ENCODE data around the gene ALDH2. TPM values are rescaled to one million over a fixed set of nuclear protein-coding genes. Genes with fewer than 3 reads are reported as not detected.

The ALDH2 gene
- total RNA-seq, 2 donors from 2014 or later = 76.6 to 91.4 TPM

- no peak overlapping the region for H3K4me3 ChIP-seq (ENCODE audit: low read length)
- Mint-ChIP-seq H3K27ac (no peak overlapping the region), H3K27me3 (ENCODE audit: insufficient read depth) (peaks cover 21% of the 10 kb centered on the region), H3K4me3 (no peak overlapping the region), H3K9me3 (peaks cover 12% of the 10 kb centered on the region), H3K4me1 (peaks cover 19% of the 10 kb centered on the region), H3K36me3 (ENCODE audit: low read depth) (peaks cover 3% of the 10 kb centered on the region)
- H3K9me3 ChIP-seq (ENCODE audit: control insufficient read depth, low read length) = peaks cover 8% of the 10 kb centered on the region
- TF ChIP-seq CTCF (conservative IDR thresholded peaks at IDR 0.05) = no peak
- H3K36me3 ChIP-seq (ENCODE audit: control insufficient read depth, insufficient read depth, low read length) = no peaks in the 10 kb centered on the region
- no peak overlapping the region for H3K9ac ChIP-seq (ENCODE audit: extremely low read depth, low read length, poor library complexity, severe bottlenecking)
- H3K27me3 ChIP-seq (ENCODE audit: control insufficient read depth, insufficient read depth, low read length, poor library complexity, severe bottlenecking) = no peaks in the 10 kb centered on the region
- WGBS, 2 experiments (ENCODE audit: insufficient coverage in 1 of 2, insufficient read length in 1 of 2) = 92% methylated on average over 6 of the region's 6 CpGs
- peaks cover 2% of the 10 kb centered on the region for H3K4me1 ChIP-seq (ENCODE audit: control insufficient read depth, insufficient read depth, low read length)
- no peak for DNase-seq
- no peak overlapping the region for H3K27ac ChIP-seq (ENCODE audit: low read depth, low read length)
Observed at GRCh38 chr12:111764120-111764821, 2.5 kb upstream of the ALDH2 start.

- Histone ChIP-seq H3K4me3 (ENCODE audit: low read length) (peak overlapping the region; percentile 91), H3K4me1 (ENCODE audit: control insufficient read depth, insufficient read depth, low read length) (no peaks in the 10 kb centered on the region), H3K9me3 (ENCODE audit: control insufficient read depth, low read length) (peaks cover 8% of the 10 kb centered on the region), H3K36me3 (ENCODE audit: control insufficient read depth, insufficient read depth, low read length) (peaks cover 3% of the 10 kb centered on the region), H3K27me3 (ENCODE audit: control insufficient read depth, insufficient read depth, low read length, poor library complexity, severe bottlenecking) (no peaks in the 10 kb centered on the region), H3K9ac (ENCODE audit: extremely low read depth, low read length, poor library complexity, severe bottlenecking) (peak overlapping the region; percentile 80), H3K27ac (ENCODE audit: low read depth, low read length) (no peak overlapping the region)
- peak overlapping the region; percentile 84 for H3K4me3 Mint-ChIP-seq
- WGBS, 2 experiments (ENCODE audit: insufficient coverage in 1 of 2, insufficient read length in 1 of 2) = 18 to 19% methylated on average over 13 to 18 of the region's 18 CpGs
- H3K4me1 Mint-ChIP-seq = peaks cover 11% of the 10 kb centered on the region
- no peak for DNase-seq
- H3K27ac Mint-ChIP-seq = peak overlapping the region; percentile 92
- H3K36me3 Mint-ChIP-seq (ENCODE audit: low read depth) = peaks cover 12% of the 10 kb centered on the region
- H3K27me3 Mint-ChIP-seq (ENCODE audit: insufficient read depth) = peaks cover 21% of the 10 kb centered on the region
- peaks cover 12% of the 10 kb centered on the region for H3K9me3 Mint-ChIP-seq
- no peak for TF ChIP-seq CTCF (conservative IDR thresholded peaks at IDR 0.05)
Observed at GRCh38 chr12:111767362-111768158, 827 bp downstream of the ALDH2 start.

- Histone ChIP-seq H3K36me3 (ENCODE audit: control insufficient read depth, insufficient read depth, low read length) (peaks cover 3% of the 10 kb centered on the region), H3K27ac (ENCODE audit: low read depth, low read length) (no peak overlapping the region), H3K9ac (ENCODE audit: extremely low read depth, low read length, poor library complexity, severe bottlenecking) (no peak overlapping the region), H3K4me1 (ENCODE audit: control insufficient read depth, insufficient read depth, low read length) (no peaks in the 10 kb centered on the region), H3K27me3 (ENCODE audit: control insufficient read depth, insufficient read depth, low read length, poor library complexity, severe bottlenecking) (no peaks in the 10 kb centered on the region), H3K4me3 (ENCODE audit: low read length) (peak overlapping the region; percentile 91), H3K9me3 (ENCODE audit: control insufficient read depth, low read length) (peaks cover 8% of the 10 kb centered on the region)
- Mint-ChIP-seq H3K27ac (no peak overlapping the region), H3K4me3 (peak overlapping the region; percentile 84), H3K27me3 (ENCODE audit: insufficient read depth) (peaks cover 21% of the 10 kb centered on the region), H3K36me3 (ENCODE audit: low read depth) (peaks cover 12% of the 10 kb centered on the region), H3K9me3 (peaks cover 12% of the 10 kb centered on the region), H3K4me1 (peaks cover 12% of the 10 kb centered on the region)
- no peak for TF ChIP-seq CTCF (conservative IDR thresholded peaks at IDR 0.05)
- DNase-seq = no peak
- WGBS, 2 experiments (ENCODE audit: insufficient coverage in 1 of 2, insufficient read length in 1 of 2) = 90 to 95% methylated on average over 8 to 9 of the region's 9 CpGs
Observed at GRCh38 chr12:111768159-111768895, 1.6 kb downstream of the ALDH2 start.
